NCI-H2196 (cell line): ENCODE results near the gene CXADR.

Experiments
- DNase-seq: peaks from one replicate; lab custom pipeline; 2025; ENCODE audit not compliant: unreplicated experiment; lab: John Stamatoyannopoulos, UW

CXADR gene

DNA sequence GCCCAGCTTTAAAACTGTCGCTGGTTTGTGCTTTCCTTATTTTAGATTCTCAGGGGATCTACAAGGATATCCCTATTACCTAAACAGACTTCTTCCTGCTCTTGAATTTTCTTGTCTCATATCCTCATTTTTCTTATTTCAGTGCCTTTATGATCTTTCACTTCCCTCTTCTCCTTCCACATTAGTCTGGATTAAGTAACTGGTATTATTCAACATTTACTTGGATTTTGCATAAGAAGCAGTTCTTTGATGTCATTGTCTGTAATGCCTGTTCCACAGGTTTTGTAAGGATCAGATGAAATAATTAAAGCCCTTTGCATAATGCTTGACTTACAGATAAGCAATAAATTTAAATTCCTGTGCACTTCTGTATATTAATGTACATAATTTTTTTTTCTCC is 26.5 kb downstream of the CXADR start:
- no peak for DNase-seq

GRCh38 chr21:17539743-17540341 is 27.0 kb downstream of the CXADR start:
- DNase-seq = no peak

- DNase-seq = no peak
Measured at GRCh38 chr21:17540530-17540929, 27.7 kb downstream of the CXADR start.

DNA sequence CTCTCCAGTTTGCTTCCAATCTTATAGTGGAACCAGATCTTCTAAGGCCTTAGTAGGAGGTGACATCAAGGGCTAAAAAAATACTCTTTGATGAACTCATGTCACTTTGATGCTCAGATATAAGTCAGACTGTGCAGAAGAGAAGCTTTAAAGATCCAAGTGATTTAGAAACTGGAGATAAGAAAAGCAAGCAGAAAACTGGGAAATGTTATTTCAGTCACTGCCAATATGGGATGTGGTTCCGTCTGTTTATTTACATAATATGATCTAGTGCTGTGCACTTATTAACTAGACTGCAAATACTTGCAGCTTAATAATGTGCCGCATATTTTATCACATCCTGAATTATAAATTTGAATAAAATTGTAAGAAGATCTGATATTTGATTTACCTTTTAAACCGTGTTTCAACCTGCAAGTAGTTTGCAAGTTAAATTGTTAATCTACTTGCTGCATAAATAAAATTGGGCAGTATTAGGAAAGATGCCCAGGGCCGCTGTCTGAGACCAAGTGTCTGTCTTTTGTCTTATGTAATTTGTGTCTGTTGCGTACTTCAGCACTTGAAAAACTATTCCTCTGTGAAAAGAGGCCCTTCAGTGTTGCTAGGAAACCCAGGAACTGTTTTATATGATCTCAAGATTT is 29.6 kb downstream of the CXADR start:
- peak; percentile 48 for DNase-seq

DNA sequence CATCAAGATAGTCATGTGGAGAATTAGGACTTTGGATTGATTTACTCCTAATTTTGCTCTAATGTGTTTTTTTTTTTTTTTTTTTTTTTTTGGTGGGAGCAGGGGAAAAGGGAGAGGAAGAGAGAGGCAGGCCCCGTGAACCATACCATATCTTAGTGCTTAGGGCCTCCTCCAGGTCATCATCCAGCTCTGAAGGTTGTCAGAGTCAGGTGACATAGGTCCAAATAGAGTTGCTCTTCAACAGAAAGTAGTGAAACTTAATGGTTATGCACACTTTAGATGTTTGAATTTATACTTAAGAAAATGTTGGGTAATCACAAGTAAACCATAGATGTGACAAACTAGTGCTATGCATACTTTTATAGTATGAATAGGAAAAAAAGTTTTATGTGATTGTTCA is 32.2 kb downstream of the CXADR start:
- DNase-seq = no peak

- DNase-seq = no peak
Measured at GRCh38 chr21:17548262-17548661, 35.4 kb downstream of the CXADR start.

DNA sequence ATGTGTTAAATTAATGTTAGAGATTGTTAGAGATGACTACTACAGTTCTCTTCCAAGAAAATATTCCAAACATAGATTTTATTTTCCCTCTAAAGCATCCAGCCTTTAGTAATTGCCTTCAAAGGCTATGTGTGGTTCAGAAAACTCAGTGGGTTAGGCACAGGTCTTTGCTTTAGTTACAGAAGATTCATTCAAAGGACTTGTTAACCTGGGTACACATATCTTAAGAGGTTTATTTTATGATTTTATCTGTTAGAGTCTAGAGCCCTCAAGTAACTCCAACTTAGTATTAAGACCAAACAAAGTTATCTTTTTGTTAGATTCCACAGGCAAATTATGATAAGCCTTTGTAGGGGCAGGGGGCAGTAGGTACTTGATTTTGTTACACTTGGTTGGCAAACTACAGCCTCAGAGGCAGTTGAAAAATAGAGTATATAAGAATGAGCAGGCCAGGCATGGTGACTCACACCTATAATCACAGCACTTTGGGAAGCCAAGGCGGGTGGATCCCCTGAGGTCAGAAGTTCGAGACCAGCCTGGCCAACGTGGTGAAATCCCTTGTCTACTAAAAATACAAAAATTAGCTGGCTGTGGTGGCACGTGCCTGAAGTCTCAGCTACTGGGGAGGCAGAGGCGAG is 37.9 kb downstream of the CXADR start:
- no peak for DNase-seq

- DNase-seq = no peak
Measured at GRCh38 chr21:17552410-17552809, 39.6 kb downstream of the CXADR start.

DNA sequence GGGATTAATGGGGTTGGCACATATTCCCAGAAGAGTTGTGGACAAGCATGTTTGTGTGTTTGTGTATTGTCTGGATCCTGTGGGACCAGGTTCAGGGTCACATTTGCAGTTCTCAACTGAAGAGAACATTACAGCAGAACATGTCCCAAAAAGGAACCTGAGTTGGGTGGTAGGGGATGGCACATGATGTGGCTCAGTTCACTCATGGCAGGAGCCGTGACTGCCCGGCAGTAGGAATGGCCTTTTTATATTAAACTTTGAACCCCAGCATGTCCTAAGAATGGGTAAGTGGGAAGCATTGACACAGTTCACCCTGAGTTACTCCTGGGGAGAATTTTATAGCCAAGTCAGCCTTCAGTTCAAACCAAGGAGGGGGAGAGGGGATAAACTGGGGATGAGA is 41.3 kb downstream of the CXADR start:
- no peak for DNase-seq

GRCh38 chr21:17554679-17555465 is 42.0 kb downstream of the CXADR start:
- peak; percentile 17 for DNase-seq

DNA sequence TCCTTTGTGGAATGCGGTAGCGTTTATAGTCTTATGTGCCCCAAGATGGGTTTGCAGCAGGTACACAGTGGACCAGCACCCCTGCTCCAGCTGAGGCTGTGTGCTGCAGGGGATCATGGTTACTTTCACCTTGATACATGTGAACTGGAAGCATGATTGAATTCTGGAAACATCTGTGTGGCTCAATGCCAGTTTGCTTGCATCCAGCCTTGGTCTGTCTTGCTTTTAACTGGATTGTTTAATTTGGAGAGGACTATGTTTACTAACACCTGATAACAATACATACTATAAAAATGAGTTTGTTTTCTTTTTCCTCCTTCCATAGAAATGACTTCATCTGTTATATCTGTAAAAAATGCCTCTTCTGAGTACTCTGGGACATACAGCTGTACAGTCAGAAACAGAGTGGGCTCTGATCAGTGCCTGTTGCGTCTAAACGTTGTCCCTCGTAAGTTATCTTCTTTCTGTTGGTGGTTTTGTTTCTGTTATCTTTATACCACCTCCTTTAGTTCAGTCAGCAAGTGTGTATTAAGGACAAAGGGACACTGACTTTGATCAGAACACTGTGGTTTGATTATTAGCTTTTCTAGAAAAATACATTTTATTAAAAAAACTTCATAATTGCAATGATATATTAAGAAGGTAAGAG is 47.7 kb downstream of the CXADR start:
- DNase-seq = no peak

DNA sequence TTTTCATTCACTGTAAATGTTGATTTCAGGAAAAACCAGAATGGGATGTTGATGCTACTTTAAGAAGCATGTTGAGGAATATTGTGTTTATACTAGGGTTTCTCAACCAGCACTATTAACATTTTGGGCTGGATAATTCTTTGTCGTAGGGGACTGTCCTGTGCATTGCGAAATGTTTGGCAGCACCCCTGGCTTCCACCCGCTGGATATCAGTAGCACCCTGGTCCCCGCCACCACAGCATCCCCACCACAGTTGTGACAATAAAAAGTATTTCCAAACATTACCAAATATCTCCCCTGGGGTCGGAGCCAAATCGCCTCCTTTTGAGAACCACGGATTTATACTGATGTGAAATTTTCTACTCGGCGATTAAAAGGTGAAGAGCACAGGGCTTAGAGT is 57.9 kb downstream of the CXADR start:
- no peak for DNase-seq

GRCh38 chr21:17572431-17572830 is 59.6 kb downstream of the CXADR start:
- DNase-seq = no peak

DNA sequence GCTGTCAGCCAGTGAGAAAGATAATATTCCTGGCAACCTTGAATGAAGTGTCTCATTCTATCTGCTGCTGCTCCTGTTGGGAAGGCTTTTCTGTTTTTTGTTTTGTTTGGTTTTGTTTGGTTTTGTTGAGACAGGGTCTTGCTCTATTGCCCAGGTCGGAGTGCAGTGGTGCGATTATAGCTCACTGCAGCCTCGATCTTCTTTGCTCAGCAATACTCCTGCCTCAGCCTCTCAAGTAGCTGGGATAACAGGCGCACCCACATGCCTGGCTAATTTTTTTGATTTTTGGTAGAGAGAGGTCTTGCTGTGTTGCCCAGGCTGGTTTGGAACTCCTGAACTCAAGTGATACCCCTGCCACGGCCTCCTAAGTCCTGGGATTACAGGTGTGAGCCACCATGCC is 62.2 kb downstream of the CXADR start:
- no peak for DNase-seq

DNA sequence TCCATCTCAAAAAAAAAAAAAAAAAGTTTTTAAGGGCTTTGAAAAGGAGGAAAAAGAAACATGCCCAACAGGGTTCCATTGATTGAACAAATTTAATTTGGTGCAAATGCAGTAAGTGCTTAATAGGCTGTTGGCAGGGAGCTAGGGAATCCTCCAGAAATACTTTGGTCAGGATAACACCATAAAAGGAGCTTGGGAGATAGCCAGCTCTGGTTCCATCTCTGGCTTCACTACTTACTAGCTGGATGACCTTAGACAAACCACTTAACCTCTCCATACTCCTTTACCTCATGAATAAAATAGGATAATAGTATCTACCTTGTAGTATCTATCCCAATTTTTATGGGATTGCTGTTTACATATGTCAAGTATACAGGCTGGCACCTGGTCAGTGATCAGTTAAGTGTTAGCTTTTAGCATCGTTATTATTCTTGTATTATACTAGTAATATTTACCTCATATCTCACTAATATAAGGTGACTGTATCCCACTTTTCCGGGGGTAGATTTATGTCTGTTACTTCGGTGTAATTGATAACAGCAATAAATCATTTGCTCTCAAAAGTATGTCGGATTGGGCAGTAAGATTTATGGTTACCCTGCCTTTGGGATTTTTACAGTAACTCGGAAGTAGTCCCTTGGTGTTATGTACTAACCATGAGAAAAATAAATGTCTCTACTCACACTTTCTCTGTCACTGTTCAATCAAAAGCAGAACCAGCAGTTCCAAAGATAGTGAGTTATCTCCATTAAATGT is 63.4 kb downstream of the CXADR start:
- peak; percentile 71 for DNase-seq

DNA sequence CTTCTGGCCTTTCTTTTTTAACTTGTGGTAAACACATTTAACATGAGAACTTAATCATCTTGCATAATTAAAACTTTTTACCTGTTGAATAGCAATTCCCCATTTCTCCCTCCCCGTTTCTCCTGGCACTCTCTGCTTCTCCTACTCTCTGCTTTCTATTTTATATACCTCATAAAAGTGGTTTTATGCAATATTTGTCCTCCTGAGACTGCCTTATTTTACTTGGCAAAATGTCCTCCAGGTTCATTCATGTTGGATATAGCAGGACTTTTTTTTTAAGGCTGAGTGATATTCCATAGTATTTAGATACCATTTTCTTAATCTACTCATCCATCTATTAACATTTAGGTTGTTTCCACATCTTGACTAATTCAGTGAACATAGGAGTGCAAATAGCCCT is 64.9 kb downstream of the CXADR start:
- no peak for DNase-seq

- DNase-seq = no peak
Measured at GRCh38 chr21:17578162-17578561, 65.3 kb downstream of the CXADR start.

DNA sequence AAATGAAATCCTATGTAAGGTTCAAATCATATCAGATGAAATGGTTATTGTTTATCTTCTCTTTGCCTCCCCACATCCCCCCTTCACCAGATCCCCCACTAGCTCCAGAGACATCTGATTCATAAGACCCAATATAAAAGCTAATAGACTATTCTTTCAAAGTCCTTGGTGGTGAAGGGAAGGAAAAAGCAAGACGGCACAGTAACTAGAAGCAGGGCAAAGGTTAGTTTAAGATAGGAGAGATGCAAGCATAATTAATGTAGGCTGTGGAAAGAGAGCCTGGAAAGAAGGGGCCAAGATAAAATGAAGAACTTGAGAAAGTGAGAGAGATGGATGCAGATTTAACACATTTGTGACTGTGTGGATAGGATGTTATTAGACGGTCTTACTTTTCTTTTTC is 66.0 kb downstream of the CXADR start:
- DNase-seq = no peak

DNA sequence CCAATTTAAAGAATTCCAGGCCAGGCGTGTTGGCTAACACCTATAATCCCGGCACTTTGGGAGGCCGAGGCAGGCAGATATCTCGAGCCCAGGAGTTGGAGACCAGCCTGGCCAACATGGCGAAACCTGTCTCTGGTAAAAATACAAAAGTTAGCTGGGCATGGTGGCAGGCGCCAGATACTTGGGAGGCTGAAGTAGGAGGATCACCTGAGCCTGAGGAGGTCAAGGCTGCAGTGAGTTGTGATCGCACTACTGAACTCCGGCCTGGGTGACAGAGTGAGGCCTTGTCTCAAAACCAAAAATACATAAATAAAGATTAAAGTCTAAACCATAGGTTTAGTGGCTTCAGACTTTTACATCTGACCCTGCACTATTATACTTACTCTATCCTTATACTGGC is 67.5 kb downstream of the CXADR start:
- DNase-seq = no peak

GRCh38 chr21:17583898-17584297 is 71.1 kb downstream of the CXADR start:
- no peak for DNase-seq
